SK-MEL-5 (cell line): ENCODE data around the gene RCOR2. TPM values are rescaled to one million over a fixed set of nuclear protein-coding genes. Genes with fewer than 3 reads are reported as not detected.
"Not testable (repeated sequence)": the region's sequence is repeated elsewhere in the genome, so short reads cannot be mapped to it uniquely, and the experiment has no call there.

Experiments
- DNase-seq: peaks from one replicate; pipeline ENCODE4 v3.0.0-alpha.2; 2016; ENCODE audit warnings: low read depth, low spot score
- in situ Hi-C: cut with HindIII; loops from 2 replicates; pipeline ENCODE4 v1.10.0; 2016; ENCODE audit warnings: low sequenced_read_pairs, high pct_unique_total_duplicates, low pct_unique_long_range_greater_than_20kb
- polyA plus RNA-seq, 2 experiments: library from polyadenylated mRNA; depleted of rRNA; stranded (reverse); fragments of >200 nt; gene quantifications; 2 replicates each; pipeline ENCODE4 v1.2.3, GENCODE V29; 2015
- total RNA-seq: library from RNA; depleted of rRNA; stranded (reverse); fragments of >200 nt; shearing (Covaris generic); gene quantifications from 2 replicates; pipeline ENCODE4 v1.2.3, GENCODE V29; 2014; rRNA removed

Gene RCOR2
- 0.63 and 0.80 TPM in 2 replicates for total RNA-seq
- polyA plus RNA-seq (2015; cell fraction: cytosol; rRNA removed), result 1.4 and 1.8 TPM in 2 replicates
- polyA plus RNA-seq (2015; cell fraction: nucleus; rRNA removed), result 1.9 and 2.9 TPM in 2 replicates

- in situ Hi-C loops, result no loop called here
- DNase-seq, result peak; percentile 68
Observed at GRCh38 chr11:63916837-63917691, at the start of gene RCOR2. Gene RCOR2, minus strand, starts transcription at chr11:63917164. Its CDS starts 708 bp downstream, at chr11:63916456.

- DNase-seq, result no peak
- in situ Hi-C loops, result no loop called here
Observed at GRCh38 chr11:63966444-63966843, 49.5 kb upstream of the RCOR2 start.

- DNase-seq, in situ Hi-C loops: not testable (repeated sequence)
Observed at GRCh38 chr11:63963895-63964294, 46.9 kb upstream of the RCOR2 start.

GRCh38 chr11:63961608-63962412 is 44.8 kb upstream of the RCOR2 start:
- in situ Hi-C loops, result no loop called here
- DNase-seq, result no peak

GRCh38 chr11:63958008-63958407 is 41.0 kb upstream of the RCOR2 start:
- DNase-seq, result no peak
- in situ Hi-C loops, result no loop called here

GRCh38 chr11:63952570-63952969 is 35.6 kb upstream of the RCOR2 start:
- DNase-seq, result no peak
- in situ Hi-C loops, result no loop called here

GRCh38 chr11:63951779-63952536 is 35.0 kb upstream of the RCOR2 start:
- in situ Hi-C loops, result no loop called here
- DNase-seq, result no peak

- DNase-seq, result peak; percentile 64
- in situ Hi-C loops, result no loop called here
Observed at GRCh38 chr11:63945477-63946163, 28.7 kb upstream of the RCOR2 start.

GRCh38 chr11:63944987-63945386 is 28.0 kb upstream of the RCOR2 start:
- in situ Hi-C loops, result no loop called here
- no peak for DNase-seq

- in situ Hi-C loops, result no loop called here
- DNase-seq, result no peak
Observed at GRCh38 chr11:63942803-63943202, 25.8 kb upstream of the RCOR2 start.

- DNase-seq, result no peak
- in situ Hi-C loops, result no loop called here
Observed at GRCh38 chr11:63941901-63942300, 24.9 kb upstream of the RCOR2 start.

- in situ Hi-C loops, result no loop called here
- DNase-seq, result no peak
Observed at GRCh38 chr11:63940786-63941185, 23.8 kb upstream of the RCOR2 start.

- no peak for DNase-seq
- in situ Hi-C loops, result no loop called here
Observed at GRCh38 chr11:63939397-63939891, 22.5 kb upstream of the RCOR2 start.

GRCh38 chr11:63938479-63939396 is 21.8 kb upstream of the RCOR2 start, which contains the start of gene NAA40:
Gene NAA40, plus strand, starts transcription at chr11:63939002. Its CDS starts 95 bp downstream, at chr11:63939097.
- in situ Hi-C loops, result no loop called here
- peak; percentile 93 for DNase-seq

- in situ Hi-C loops, result no loop called here
- no peak for DNase-seq
Observed at GRCh38 chr11:63937713-63938478, 20.9 kb upstream of the RCOR2 start.
